Spinal cord (tissue), 10 donors: Measurements from ENCODE around the gene KCND2. TPM values are rescaled to one million over a fixed set of nuclear protein-coding genes. Genes with fewer than 3 reads are reported as not detected.

Experiments used
- DNase-seq, 6 donors: peaks; one replicate each; pipeline versions ENCODE4 v3.0.0 to v3.0.0-alpha.2; 2013 to 2015; ENCODE audit warnings: low spot score in 6 of 6, low read depth in 4 of 6
- H3K27ac ChIP-seq: one replicate; pipeline ENCODE4 v1.5.1; 2013; ENCODE audit warnings: low read depth, low read length, control low read depth
- H3K27me3 ChIP-seq: one replicate; pipeline ENCODE4 v1.6.1; 2013; ENCODE audit warnings: low read length; ENCODE audit not compliant: control insufficient read depth, insufficient read depth
- H3K36me3 ChIP-seq: one replicate; pipeline ENCODE4 v1.6.1; 2013; ENCODE audit warnings: low read length; ENCODE audit not compliant: control insufficient read depth, insufficient read depth
- H3K4me1 ChIP-seq: one replicate; pipeline ENCODE4 v1.6.1; 2013; ENCODE audit warnings: low read length; ENCODE audit not compliant: control insufficient read depth, insufficient read depth
- H3K4me3 ChIP-seq: one replicate; pipeline ENCODE4 v1.5.1; 2013; ENCODE audit warnings: low read depth, low read length, control low read depth
- H3K9me3 ChIP-seq: one replicate; pipeline ENCODE4 v1.6.1; 2013; ENCODE audit warnings: low read length; ENCODE audit not compliant: control insufficient read depth, insufficient read depth
- WGBS: methylation state at CpG from one replicate; pipeline ENCODE4 v1.1.5; 2013; ENCODE audit warnings: missing lambda C conversion rate; ENCODE audit not compliant: insufficient coverage; 5-methylcytosine and 5-hydroxymethylcytosine counted together
- polyA plus RNA-seq, 2 donors: library from polyadenylated mRNA; unstranded; fragments of 120-200 nt; gene quantifications; one replicate each; pipeline ENCODE4 v1.2.1, GENCODE V29; 2013; ENCODE audit not compliant: insufficient read length in 2 of 2
- total RNA-seq, 2 donors: library from RNA; depleted of rRNA in 1 of 2; stranded (reverse); fragments of 120-200 nt in 1 of 2; fragments of >200 nt in 1 of 2; gene quantifications; one replicate each; pipeline versions ENCODE4 v1.2.3 to v1.2.4, GENCODE V29; 2013 to 2014
- donor health status: healthy.

KCND2 gene
- total and polyA plus RNA-seq, 4 donors: 25.2 to 86.4 (median 63.4) TPM

DNA sequence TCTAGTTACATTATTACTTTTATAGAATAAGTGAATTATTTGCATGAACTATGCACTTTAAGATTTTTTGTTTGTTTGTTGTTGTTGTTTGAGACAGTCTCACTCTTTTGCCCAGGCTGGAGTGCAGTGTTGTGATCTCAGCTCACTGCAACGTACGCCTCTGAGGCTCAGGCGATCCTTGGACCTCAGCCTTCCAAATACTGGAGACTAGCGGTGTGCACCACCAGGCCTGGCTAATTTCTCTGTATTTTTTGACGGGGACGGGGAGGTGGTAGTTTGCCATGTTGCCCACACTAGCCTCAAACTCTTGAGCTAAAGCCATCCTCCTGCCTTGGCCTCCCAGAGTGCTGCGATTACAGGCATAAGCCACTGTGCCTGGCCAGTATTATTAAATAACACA is 29.2 kb downstream of the KCND2 start:
- no peak overlapping the region for H3K27ac ChIP-seq
- no peaks in the 10 kb centered on the region for H3K9me3 ChIP-seq
- no peak overlapping the region for H3K4me3 ChIP-seq
- no peaks in the 10 kb centered on the region for H3K36me3 ChIP-seq
- DNase-seq: no peak
- WGBS: 97% methylated on average over 6 of the region's 7 CpGs
- H3K27me3 ChIP-seq: no peaks in the 10 kb centered on the region
- no peaks in the 10 kb centered on the region for H3K4me1 ChIP-seq

DNA sequence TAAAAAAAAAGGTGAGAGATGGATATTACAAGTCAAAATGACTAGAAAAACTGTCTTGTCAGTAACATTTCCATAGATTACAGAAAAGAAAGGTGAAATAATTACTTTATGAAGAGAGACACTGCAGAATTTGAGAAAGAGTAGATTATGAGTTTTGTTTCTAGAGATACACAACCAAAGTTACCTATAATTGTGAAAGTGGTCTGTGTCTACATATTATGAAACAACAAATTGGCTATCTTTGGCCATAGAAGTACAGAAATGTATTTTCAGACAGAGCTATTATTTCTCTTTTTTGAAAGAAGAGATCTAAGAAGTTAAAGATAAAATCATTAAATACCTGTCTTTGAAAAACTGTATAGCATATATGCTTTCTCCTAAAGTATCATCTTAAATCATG is 30.1 kb downstream of the KCND2 start:
- H3K36me3 ChIP-seq: no peaks in the 10 kb centered on the region
- H3K4me3 ChIP-seq: no peak overlapping the region
- H3K27me3 ChIP-seq: no peaks in the 10 kb centered on the region
- no peaks in the 10 kb centered on the region for H3K9me3 ChIP-seq
- H3K4me1 ChIP-seq: no peaks in the 10 kb centered on the region
- no peak for DNase-seq
- H3K27ac ChIP-seq: no peak overlapping the region

DNA sequence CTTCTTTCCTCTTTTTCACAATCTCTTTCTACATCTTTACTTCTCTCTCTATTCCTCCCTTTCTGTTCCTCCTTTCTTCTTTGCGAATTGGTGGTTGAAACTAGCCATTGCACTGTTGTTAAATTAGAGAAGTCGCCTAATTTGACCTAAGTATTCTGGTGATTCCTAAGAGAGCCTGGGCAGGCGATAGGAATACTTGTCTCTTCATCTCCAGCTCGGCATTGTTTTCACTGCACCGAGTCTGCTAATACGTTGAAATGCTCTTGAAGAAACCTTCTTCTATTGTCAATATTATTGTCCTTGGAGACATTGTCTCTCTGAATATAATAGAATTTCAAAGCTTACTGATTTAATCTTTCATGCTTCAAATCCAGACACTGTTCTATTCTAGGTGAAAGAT is 31.7 kb downstream of the KCND2 start:
- DNase-seq: no peak
- no peak overlapping the region for H3K4me3 ChIP-seq
- H3K27ac ChIP-seq: no peak overlapping the region
- H3K9me3 ChIP-seq: no peaks in the 10 kb centered on the region
- 76% methylated on average over 2 of the region's 6 CpGs for WGBS
- no peaks in the 10 kb centered on the region for H3K4me1 ChIP-seq
- no peaks in the 10 kb centered on the region for H3K36me3 ChIP-seq
- H3K27me3 ChIP-seq: no peaks in the 10 kb centered on the region

DNA sequence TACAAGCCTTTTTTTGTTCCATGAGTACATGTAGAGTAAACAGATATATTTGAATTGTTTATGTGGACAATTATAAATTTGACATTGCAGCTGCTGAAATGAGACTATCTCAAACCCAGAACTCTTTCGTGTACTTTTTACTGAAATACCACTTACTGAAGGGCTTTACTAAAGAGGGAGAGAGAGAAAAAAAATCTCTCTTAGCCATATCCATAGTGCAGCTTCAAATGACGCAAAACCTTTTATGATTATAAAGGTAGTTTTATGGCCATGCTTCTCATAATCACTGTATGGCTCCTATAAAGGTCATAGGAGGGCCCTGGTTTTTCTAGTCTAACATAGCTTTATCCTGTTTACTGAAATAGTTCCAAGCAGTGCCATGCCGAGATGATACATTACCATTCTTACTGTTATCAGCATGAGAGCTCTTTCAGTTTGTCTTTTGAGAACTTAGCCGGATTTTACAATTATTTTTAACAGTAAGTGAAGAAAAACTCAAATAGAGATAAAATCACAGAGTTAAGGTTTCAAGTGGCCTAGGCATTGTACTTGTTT is 35.1 kb downstream of the KCND2 start:
- H3K9me3 ChIP-seq: no peaks in the 10 kb centered on the region
- no peaks in the 10 kb centered on the region for H3K4me1 ChIP-seq
- DNase-seq: peak in 2 of 6 donors; percentile 40 to 58
- H3K27ac ChIP-seq: no peak overlapping the region
- no peaks in the 10 kb centered on the region for H3K27me3 ChIP-seq
- WGBS: no CpG with 5 or more reads among the region's 4 CpGs
- H3K4me3 ChIP-seq: no peak overlapping the region
- H3K36me3 ChIP-seq: no peaks in the 10 kb centered on the region

DNA sequence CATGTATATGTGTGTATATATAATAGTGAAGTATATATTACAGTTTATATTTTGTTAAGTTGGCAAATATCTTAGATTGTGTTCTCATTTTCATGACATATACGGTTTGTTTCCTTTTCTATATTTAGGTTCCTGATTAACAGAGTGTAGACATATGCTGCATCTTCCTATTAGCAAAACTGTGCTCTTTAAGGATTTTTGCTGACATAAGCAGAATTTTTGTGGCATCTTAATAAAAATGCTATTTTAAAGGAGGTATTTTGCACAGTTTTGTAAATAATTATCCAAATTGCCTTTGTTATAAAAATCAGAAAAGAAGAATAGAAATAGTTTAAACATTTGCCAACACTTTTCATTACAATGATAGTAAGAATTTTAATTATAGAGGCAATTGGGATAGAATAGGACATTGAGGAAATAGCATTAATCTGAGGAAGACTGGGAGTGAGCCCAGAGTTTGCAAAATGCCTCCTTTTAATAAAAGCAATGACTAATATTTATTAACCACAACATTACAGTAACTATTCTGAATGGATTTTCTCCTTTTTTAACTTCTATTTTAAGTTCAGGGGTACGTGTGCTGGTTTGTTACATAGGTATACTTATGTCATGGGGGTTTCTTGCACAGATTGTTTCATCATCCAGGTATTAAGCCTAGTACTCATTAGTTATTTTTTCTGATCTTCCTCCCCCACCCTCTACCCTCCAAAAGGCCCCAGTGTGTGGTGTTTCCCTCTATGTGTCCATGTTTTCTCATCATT is 38.2 kb downstream of the KCND2 start:
- no peaks in the 10 kb centered on the region for H3K27me3 ChIP-seq
- no peak for DNase-seq
- no CpG with 5 or more reads among the region's 2 CpGs for WGBS
- no peaks in the 10 kb centered on the region for H3K9me3 ChIP-seq
- H3K4me3 ChIP-seq: no peak overlapping the region
- H3K27ac ChIP-seq: no peak overlapping the region
- no peaks in the 10 kb centered on the region for H3K4me1 ChIP-seq
- H3K36me3 ChIP-seq: no peaks in the 10 kb centered on the region

DNA sequence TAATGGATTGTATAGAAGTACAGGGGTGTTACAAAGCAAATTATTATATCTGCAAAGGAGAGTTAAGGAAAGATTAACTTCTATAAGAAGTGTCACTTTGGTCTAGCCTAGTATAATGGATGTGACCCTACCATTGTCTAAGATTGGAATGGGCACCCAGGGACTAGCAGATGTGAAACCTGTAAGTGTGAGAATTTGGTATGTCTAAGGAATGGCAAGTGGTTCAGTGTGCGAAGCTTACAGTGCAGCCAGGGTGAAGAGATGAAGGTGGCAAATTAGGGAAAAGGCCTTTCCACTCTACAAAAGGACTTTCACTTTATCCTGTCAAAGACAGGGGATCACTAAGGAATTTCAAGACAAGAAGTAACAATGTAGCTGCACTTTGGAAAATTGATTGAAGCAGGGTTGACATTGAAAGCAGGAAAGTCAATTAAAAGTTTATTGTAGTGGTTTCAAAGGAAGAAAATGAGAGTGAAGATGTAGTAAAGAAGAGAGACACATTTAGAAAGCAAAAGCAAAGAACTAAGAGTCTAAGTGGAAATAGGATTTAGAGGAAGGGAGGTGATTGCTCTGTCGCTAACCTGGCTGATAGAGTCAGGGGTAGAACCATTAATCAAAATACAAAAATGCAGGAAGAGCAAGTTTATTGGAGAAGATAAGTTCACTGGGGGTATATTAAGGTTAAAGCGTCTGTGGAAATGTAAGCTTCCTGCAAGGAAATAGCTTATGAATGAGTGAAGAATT is 47.4 kb downstream of the KCND2 start:
- H3K4me3 ChIP-seq: no peak overlapping the region
- no peaks in the 10 kb centered on the region for H3K27me3 ChIP-seq
- no peaks in the 10 kb centered on the region for H3K36me3 ChIP-seq
- WGBS: no CpG with 5 or more reads among the region's 3 CpGs
- peak overlapping the region; percentile 6 for H3K27ac ChIP-seq
- DNase-seq: no peak
- peaks cover 1% of the 10 kb centered on the region for H3K9me3 ChIP-seq
- no peaks in the 10 kb centered on the region for H3K4me1 ChIP-seq

DNA sequence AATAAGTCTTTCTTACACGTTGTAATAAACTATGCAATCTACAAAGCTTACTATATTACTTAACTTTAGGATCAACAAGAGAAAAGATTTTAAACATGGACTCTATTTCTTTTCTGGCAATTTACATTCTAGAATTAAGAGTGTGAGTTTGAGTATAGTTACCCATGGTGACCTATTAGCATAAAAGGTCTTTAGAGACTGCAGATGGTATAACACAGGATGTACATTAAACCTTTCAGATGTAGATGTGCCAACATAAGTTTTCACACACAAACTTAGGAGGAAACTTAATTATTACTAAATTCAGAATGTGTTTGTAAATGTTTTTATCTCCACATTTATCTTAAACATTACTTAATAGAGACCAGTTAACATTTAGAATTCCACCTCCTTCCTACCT is 54.1 kb downstream of the KCND2 start:
- no CpG with 5 or more reads among the region's 1 CpG for whole genome bisulfite sequencing
- Histone ChIP-seq H3K9me3 (peaks cover 1% of the 10 kb centered on the region), H3K27ac (no peak overlapping the region), H3K27me3 (no peaks in the 10 kb centered on the region), H3K36me3 (no peaks in the 10 kb centered on the region), H3K4me1 (no peaks in the 10 kb centered on the region), H3K4me3 (no peak overlapping the region)
- DNase-seq: no peak

DNA sequence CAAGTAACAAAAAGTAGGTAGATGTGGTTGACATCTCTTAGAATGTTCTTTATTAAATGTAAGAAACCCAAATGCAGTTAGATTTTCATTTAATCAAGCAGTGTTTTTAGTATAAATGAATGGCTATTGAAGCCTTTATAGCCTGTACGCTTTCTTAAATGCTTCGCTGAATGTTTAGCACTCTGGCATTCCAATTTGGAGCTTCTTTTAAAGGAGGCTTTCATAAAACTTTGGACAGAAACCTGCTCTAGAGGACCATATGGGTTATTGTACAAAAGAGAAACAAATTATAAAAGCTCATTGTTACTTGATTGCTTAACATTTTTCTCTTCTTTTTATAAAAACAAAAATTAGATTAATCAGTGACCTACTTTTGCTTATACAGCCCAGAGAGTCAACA is 59.5 kb downstream of the KCND2 start:
- WGBS: no CpG with 5 or more reads among the region's 2 CpGs
- DNase-seq: peak in 2 of 6 donors; percentile 31 to 34
- Histone ChIP-seq H3K4me3 (no peak overlapping the region), H3K27me3 (no peaks in the 10 kb centered on the region), H3K36me3 (no peaks in the 10 kb centered on the region), H3K4me1 (no peaks in the 10 kb centered on the region), H3K27ac (no peak overlapping the region), H3K9me3 (no peaks in the 10 kb centered on the region)

DNA sequence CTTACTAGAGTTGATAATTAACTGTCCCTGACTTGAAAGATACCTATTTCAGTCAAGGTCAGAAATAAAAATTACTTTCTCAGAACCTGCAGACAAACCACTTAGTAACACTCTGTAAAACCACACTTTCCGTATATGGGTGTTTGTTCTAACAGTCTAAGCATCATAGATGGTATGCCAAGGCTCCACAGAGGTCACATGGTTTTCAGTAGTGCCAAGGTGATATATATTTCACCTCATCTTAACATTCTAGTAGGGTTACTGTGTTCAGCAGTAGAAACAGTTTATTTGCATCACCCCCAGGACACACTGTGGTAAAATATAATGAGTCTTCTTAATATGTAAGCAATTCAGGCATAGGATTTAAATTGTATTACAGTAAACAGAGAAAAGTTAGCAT is 61.5 kb downstream of the KCND2 start:
- Histone ChIP-seq H3K9me3 (no peaks in the 10 kb centered on the region), H3K27me3 (no peaks in the 10 kb centered on the region), H3K27ac (no peak overlapping the region), H3K36me3 (no peaks in the 10 kb centered on the region), H3K4me3 (no peak overlapping the region), H3K4me1 (no peaks in the 10 kb centered on the region)
- no peak for DNase-seq
- no CpG with 5 or more reads among the region's 1 CpG for WGBS
